ENCODE results near the gene KRTAP9-4.
"Not testable (repeated sequence)": the region's sequence is repeated elsewhere in the genome, so short reads cannot be mapped to it uniquely, and the experiment has no call there.

DNA sequence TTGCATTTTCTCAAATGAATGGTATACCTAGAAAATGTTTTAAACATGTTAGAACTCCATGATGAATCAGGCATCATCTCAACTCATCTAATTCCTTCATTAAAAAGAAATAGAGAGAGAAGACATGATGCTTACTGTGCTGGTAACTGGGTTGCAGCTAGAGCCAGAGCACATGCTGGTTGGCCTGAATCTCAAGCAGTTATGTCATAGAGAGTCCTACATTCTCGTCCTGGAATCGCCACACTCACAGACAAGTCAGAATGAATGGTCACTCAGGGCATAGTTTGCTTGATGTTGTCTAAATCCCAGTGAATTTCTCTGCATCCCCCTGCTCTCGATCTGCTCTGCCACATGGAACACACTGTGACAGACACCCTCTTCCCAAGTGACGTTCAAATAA lies 12.4 kb upstream of the KRTAP9-4 start:
- TF ChIP-seq, protein P1, sequence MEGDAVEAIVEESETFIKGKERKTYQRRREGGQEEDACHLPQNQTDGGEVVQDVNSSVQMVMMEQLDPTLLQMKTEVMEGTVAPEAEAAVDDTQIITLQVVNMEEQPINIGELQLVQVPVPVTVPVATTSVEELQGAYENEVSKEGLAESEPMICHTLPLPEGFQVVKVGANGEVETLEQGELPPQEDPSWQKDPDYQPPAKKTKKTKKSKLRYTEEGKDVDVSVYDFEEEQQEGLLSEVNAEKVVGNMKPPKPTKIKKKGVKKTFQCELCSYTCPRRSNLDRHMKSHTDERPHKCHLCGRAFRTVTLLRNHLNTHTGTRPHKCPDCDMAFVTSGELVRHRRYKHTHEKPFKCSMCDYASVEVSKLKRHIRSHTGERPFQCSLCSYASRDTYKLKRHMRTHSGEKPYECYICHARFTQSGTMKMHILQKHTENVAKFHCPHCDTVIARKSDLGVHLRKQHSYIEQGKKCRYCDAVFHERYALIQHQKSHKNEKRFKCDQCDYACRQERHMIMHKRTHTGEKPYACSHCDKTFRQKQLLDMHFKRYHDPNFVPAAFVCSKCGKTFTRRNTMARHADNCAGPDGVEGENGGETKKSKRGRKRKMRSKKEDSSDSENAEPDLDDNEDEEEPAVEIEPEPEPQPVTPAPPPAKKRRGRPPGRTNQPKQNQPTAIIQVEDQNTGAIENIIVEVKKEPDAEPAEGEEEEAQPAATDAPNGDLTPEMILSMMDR (IDR thresholded peaks at IDR 0.05): not testable (repeated sequence)
- not testable (repeated sequence) for TF ChIP-seq POLR2A (IDR thresholded peaks at IDR 0.05)
